Activated CD4-positive, alpha-beta memory T cell treated with anti-CD3 and anti-CD28 coated beads, Interleukin-2, amount 10 ng/mL, durations not matched to agents 7 days and 5 days (primary cell): Measurements from ENCODE around the gene LENG9. TPM values are rescaled to one million over a fixed set of nuclear protein-coding genes. Genes with fewer than 3 reads are reported as not detected.

Experiments
- CTCF ChIA-PET: fragments of 350-600 bp; sonication (Branson Sonifier 250); formaldehyde crosslinking; loops from one replicate; lab custom pipeline; 2021; ENCODE audit warnings: antibody characterized with exemption, inconsistent platforms; lab: Charles Lee
- POLR2A ChIA-PET: fragments of 350-600 bp; sonication (Branson Sonifier 250); formaldehyde crosslinking; loops from one replicate; lab custom pipeline; 2021; ENCODE audit warnings: antibody characterized with exemption; lab: Charles Lee
- DNase-seq: peaks from one replicate; pipeline ENCODE4 v3.0.0-alpha.2; 2020
- H3K27ac Mint-ChIP-seq: one replicate; pipeline ENCODE4 v1.8.0; 2021; ENCODE audit warnings: mild to moderate bottlenecking, mixed read lengths
- H3K27me3 Mint-ChIP-seq: one replicate; pipeline ENCODE4 v1.8.0; 2021; ENCODE audit warnings: mixed read lengths
- H3K36me3 Mint-ChIP-seq: one replicate; pipeline ENCODE4 v1.8.0; 2021; ENCODE audit warnings: low read depth, mixed read lengths
- H3K4me1 Mint-ChIP-seq: one replicate; pipeline ENCODE4 v1.8.0; 2021; ENCODE audit warnings: mixed read lengths
- H3K4me3 Mint-ChIP-seq: one replicate; pipeline ENCODE4 v1.8.0; 2021; ENCODE audit warnings: mild to moderate bottlenecking, mixed read lengths
- H3K9me3 Mint-ChIP-seq: one replicate; pipeline ENCODE4 v1.8.0; 2021; ENCODE audit warnings: mixed read lengths
- total RNA-seq, 2 experiments: library from RNA; stranded (reverse); gene quantifications; one replicate each; pipeline ENCODE4 v1.2.3, GENCODE V29; 2021

The LENG9 gene
- total RNA-seq, 2 experiments from 2014 or later, result 8.5 to 8.7 TPM

- Mint-ChIP-seq H3K4me3 (no peak overlapping the region), H3K27me3 (peaks cover 10% of the 10 kb centered on the region), H3K9me3 (no peaks in the 10 kb centered on the region), H3K4me1 (peaks cover 6% of the 10 kb centered on the region), H3K27ac (no peak overlapping the region), H3K36me3 (peaks cover under 1% of the 10 kb centered on the region)
- CTCF ChIA-PET, result no interaction called here
- no peak for DNase-seq
- POLR2A ChIA-PET, result interaction anchor here (1.0 to 2.4 kb wide), 3 partner anchors 8 to 19 kb away, joined by 4 to 13 read pairs (median 4); partner anchors contain the start of gene LENG8
Measured at GRCh38 chr19:54429545-54430227, 33.9 kb downstream of the LENG9 start.

DNA sequence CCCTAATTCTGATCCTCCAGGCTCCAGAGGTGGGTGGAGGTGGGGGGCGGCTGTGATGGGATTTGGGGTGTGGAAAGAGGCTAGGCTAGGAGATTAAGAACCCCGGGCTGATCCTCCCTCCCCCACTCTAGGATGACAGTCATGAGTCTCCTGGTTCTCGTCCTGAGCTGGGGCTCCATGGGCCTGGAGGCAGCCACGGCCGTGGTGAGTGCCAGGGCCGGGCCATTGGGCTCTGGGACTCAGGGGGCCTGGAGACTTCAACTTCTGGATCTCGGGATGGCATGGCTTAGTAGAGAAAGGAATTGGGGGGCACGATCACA is 34.4 kb downstream of the LENG9 start:
- H3K27ac Mint-ChIP-seq, result no peak overlapping the region
- H3K4me1 Mint-ChIP-seq, result peaks cover 3% of the 10 kb centered on the region
- no peaks in the 10 kb centered on the region for H3K9me3 Mint-ChIP-seq
- H3K27me3 Mint-ChIP-seq, result peaks cover 10% of the 10 kb centered on the region
- DNase-seq, result no peak
- H3K4me3 Mint-ChIP-seq, result no peak overlapping the region
- ChIA-PET POLR2A (interaction anchor here (1.1 to 2.4 kb wide), 3 partner anchors 9 to 41 kb away, joined by 4 to 13 read pairs (median 4); partner anchors contain the start of gene LENG8), CTCF (no interaction called here)
- no peaks in the 10 kb centered on the region for H3K36me3 Mint-ChIP-seq

DNA sequence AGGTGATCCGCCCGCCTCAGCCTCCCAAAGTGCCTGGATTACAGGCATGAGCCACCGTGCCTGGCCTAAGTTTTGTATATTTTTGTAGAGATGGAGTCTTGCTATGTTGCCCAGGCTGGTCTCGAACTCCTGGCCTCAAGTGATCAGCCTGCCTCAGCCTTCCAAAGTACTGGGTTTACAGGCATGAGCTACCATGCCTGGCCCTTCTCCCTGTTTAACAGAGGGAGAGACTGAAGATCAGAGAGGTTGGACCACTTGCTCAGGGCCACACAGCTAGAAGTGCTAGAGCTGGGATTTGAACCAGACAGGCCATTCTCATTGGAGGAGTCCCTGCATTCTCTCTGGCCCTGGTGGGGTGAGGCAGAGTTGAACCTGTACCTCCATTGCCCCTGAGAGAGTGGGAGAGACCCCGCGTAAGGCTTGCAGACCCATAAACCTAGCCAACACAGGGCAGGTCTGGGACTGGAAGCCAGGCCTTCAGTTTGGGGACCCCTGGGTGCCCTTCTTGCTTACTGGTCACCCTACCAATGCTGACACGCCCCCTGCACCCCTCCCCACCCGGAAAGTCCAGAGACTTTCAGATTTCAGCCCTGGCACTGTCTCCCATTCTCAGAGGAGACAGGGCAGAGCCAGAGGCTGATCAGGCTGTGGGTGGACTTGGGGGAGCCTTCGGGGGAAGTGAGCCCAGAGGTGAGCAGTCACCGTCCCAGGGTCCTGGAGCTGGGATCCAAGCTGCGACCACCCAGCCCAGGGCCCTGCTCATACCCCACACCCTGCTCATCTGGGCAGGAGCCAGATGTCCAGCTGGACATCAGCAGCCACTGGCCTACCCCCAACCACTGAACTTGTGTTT is 35.0 kb downstream of the LENG9 start:
- H3K36me3 Mint-ChIP-seq, result no peaks in the 10 kb centered on the region
- CTCF ChIA-PET, result no interaction called here
- H3K4me3 Mint-ChIP-seq, result no peak overlapping the region
- peaks cover 2% of the 10 kb centered on the region for H3K4me1 Mint-ChIP-seq
- H3K27ac Mint-ChIP-seq, result no peak overlapping the region
- DNase-seq, result no peak
- peaks cover 10% of the 10 kb centered on the region for H3K27me3 Mint-ChIP-seq
- POLR2A ChIA-PET, result interaction anchor here (1.1 to 2.4 kb wide), 3 partner anchors 10 to 40 kb away, joined by 3 to 13 read pairs (median 4); partner anchors contain the start of gene LENG8
- H3K9me3 Mint-ChIP-seq, result no peaks in the 10 kb centered on the region

GRCh38 chr19:54427586-54427985 is 36.0 kb downstream of the LENG9 start:
- no peaks in the 10 kb centered on the region for H3K9me3 Mint-ChIP-seq
- peaks cover 10% of the 10 kb centered on the region for H3K27me3 Mint-ChIP-seq
- ChIA-PET POLR2A (interaction anchor here (0.7 to 1.7 kb wide), 3 partner anchors 11 to 39 kb away, joined by 3 to 4 read pairs (median 4); no protein-coding TSS in a partner anchor), CTCF (no interaction called here)
- no peaks in the 10 kb centered on the region for H3K36me3 Mint-ChIP-seq
- H3K4me1 Mint-ChIP-seq, result peaks cover 2% of the 10 kb centered on the region
- H3K27ac Mint-ChIP-seq, result no peak overlapping the region
- DNase-seq, result no peak
- H3K4me3 Mint-ChIP-seq, result no peak overlapping the region

DNA sequence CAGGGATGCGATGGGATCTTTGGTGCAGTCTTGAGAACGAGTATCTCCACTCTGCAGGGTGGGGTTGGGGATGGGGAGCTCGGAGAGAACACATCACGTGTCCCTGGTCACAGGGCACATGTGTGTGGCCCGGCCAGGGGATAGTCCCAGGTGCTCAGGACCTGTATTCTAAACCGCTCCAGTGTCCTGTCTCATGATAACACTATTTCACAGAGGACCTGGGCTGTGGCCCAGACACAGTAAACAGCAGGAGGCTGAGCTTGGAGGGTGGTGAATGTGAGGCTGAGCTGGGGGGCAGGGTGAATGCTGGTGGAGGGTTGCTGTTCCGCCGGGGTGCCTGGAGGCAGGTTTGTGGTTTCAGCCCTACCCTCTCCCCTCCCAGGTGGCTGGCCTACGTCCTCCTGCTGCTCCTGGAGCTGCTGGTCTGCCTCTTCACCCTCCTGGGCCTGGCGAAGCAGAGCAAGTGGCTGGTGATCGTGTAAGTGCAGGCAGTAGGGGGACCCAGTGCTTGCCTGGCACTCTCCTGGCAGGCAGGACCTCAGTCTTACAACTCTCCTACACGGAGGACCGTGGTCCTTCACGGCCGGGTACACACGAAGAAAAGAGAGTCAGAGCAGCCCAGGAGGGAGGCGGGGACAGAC is 37.2 kb downstream of the LENG9 start:
- ChIA-PET CTCF (no interaction called here), POLR2A (interaction anchor here (0.8 kb wide), 1 partner anchor 10 kb away, joined by 3 read pairs; no protein-coding TSS in a partner anchor)
- Mint-ChIP-seq H3K4me1 (peaks cover 2% of the 10 kb centered on the region), H3K36me3 (no peaks in the 10 kb centered on the region), H3K4me3 (no peak overlapping the region), H3K27ac (no peak overlapping the region), H3K27me3 (peaks cover 9% of the 10 kb centered on the region), H3K9me3 (no peaks in the 10 kb centered on the region)
- DNase-seq, result no peak

DNA sequence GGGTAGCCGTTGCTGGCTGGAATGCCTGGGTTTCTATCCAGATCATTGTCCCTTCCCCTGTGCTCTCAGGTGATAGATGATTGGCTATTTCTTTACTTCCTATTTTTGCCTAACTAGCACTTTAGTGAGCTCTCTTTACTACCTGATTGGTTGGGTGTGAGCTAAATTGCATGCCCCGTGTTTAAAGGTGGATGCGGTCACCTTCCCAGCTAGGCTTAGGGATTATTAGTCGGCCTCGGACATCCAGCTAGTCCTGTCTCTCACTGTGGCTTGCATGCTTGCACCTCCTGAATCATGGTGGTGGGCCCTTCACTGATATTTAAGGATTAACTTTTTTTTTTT is 38.2 kb downstream of the LENG9 start:
- no peak for DNase-seq
- H3K9me3 Mint-ChIP-seq, result no peaks in the 10 kb centered on the region
- ChIA-PET POLR2A (no interaction called here), CTCF (interaction anchor here (1.0 to 1.8 kb wide), 2 partner anchors 10 to 34 kb away, joined by 3 to 4 read pairs; partner anchors contain the start of gene TTYH1)
- H3K27ac Mint-ChIP-seq, result no peak overlapping the region
- no peaks in the 10 kb centered on the region for H3K36me3 Mint-ChIP-seq
- H3K4me3 Mint-ChIP-seq, result no peak overlapping the region
- no peaks in the 10 kb centered on the region for H3K4me1 Mint-ChIP-seq
- H3K27me3 Mint-ChIP-seq, result peaks cover 6% of the 10 kb centered on the region

GRCh38 chr19:54424660-54425381 is 38.8 kb downstream of the LENG9 start:
- CTCF ChIA-PET, result interaction anchor here (1.0 to 1.8 kb wide), 2 partner anchors 9 to 33 kb away, joined by 3 to 4 read pairs; partner anchors contain the start of gene TTYH1
- no peak for DNase-seq
- no peaks in the 10 kb centered on the region for H3K4me1 Mint-ChIP-seq
- no peaks in the 10 kb centered on the region for H3K9me3 Mint-ChIP-seq
- no peak overlapping the region for H3K27ac Mint-ChIP-seq
- POLR2A ChIA-PET, result no interaction called here
- no peak overlapping the region for H3K4me3 Mint-ChIP-seq
- no peaks in the 10 kb centered on the region for H3K36me3 Mint-ChIP-seq
- H3K27me3 Mint-ChIP-seq, result peaks cover 6% of the 10 kb centered on the region

DNA sequence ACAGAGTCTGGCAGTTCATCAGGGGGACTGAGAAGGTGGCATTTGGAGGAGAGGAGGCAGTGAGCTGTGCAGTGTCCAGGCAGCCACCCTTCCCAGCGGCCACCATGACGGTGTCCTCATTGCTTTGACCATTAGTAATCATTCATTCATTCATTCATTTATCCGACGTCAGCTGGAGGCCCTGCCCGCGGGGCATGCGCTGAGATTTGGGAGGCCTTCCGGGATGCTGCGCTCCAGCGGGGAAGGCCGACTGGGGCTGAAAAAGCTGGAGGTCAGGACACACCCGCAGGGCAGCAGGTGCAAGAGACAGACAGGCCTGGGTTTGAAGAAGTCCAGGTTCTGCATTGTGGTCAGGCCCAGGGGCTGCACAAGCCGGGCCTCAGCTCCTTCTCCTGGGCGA is 39.4 kb downstream of the LENG9 start:
- Mint-ChIP-seq H3K4me1 (no peaks in the 10 kb centered on the region), H3K27ac (no peak overlapping the region), H3K36me3 (no peaks in the 10 kb centered on the region), H3K27me3 (peaks cover 4% of the 10 kb centered on the region), H3K9me3 (no peaks in the 10 kb centered on the region), H3K4me3 (no peak overlapping the region)
- POLR2A ChIA-PET, result no interaction called here
- CTCF ChIA-PET, result interaction anchor here (1.8 kb wide), 1 partner anchor 8 kb away, joined by 4 read pairs; the partner anchor contains the start of gene TTYH1
- no peak for DNase-seq

GRCh38 chr19:54422136-54422535 is 41.4 kb downstream of the LENG9 start:
- Mint-ChIP-seq H3K9me3 (peaks cover 2% of the 10 kb centered on the region), H3K36me3 (peaks cover 4% of the 10 kb centered on the region), H3K27ac (no peak overlapping the region), H3K27me3 (peaks cover 10% of the 10 kb centered on the region), H3K4me1 (peaks cover 13% of the 10 kb centered on the region), H3K4me3 (no peak overlapping the region)
- no peak for DNase-seq
- ChIA-PET CTCF (no interaction called here), POLR2A (no interaction called here)

DNA sequence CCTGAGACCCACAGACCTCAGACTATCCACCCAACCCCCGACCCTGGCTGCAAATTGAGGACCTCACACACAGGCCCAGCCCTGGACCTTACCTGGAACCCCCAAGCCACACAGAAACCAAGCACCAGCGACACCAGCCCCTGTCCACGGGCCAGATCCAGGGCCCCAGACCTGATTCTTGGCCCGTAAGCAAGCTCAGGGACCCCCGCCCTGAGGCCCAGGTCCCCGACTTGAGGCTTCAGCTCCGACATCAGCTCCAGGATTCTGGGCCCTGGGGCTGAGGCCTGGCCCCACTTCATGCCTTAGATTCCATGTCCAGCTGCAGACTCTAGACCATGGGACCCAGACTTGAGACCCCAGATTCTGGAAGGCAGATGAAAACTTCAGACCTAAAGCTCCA is 42.1 kb downstream of the LENG9 start:
- Mint-ChIP-seq H3K27ac (no peak overlapping the region), H3K9me3 (peaks cover 4% of the 10 kb centered on the region), H3K36me3 (peaks cover 5% of the 10 kb centered on the region), H3K4me3 (no peak overlapping the region), H3K4me1 (peaks cover 15% of the 10 kb centered on the region), H3K27me3 (peaks cover 10% of the 10 kb centered on the region)
- no peak for DNase-seq
- POLR2A ChIA-PET, result no interaction called here
- CTCF ChIA-PET, result no interaction called here

DNA sequence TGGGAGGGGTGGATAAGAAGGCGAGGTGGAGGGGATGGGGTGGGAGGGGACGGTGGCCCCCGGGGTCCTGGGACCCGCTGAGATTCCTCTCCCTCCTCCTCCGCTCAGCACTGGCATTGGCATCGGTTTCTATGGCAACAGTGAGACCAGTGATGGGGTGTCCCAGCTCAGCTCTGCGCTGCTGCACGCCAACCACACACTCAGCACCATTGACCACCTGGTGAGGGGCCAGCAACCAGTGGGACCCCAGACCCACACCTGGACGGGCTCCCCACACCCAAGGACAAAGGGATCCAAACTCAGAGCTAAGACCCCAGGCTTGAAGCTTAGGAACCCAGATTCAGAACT is 42.4 kb downstream of the LENG9 start:
- Mint-ChIP-seq H3K27ac (no peak overlapping the region), H3K27me3 (peaks cover 10% of the 10 kb centered on the region), H3K4me3 (no peak overlapping the region), H3K4me1 (peaks cover 15% of the 10 kb centered on the region), H3K36me3 (peaks cover 5% of the 10 kb centered on the region), H3K9me3 (peaks cover 4% of the 10 kb centered on the region)
- DNase-seq, result no peak
- ChIA-PET CTCF (no interaction called here), POLR2A (no interaction called here)

DNA sequence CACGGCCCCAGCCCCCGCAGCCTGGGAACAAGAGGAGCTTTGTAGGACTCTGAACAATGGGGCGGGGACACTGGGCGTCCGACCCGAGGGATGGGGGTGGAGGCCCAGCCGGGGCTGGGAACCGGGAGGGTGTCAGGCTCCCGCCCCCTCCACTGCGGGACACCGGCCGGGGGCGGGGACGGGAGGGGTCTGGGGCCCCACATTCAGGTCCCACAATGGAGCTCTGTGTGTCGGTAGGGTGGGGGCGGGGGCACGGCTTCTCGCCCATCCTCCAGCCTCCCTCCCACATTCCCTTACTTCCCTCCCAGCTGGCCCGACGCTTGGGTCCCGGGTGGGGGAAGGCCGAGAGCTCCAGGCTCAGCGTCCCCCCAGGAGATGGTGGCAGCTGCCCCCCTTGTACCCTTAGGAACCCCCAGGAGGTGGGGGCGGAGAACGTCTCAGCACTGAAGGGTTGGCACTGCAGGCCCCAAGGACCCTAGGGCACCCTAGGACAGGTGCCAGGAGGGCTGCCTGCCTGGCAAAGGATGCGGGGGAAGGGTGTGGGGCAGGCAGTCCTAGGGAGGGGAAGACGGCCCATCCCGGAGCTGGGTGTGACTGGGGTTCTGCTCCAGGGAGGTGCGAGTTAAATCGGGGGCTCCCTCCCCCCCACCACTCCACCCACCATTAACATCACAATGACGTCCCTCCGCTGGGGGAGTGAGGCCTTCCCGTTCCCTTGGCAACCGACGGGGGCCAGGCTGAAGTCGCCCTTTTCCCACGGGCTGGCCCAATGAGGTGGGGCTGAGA is 43.0 kb downstream of the LENG9 start:
- H3K36me3 Mint-ChIP-seq, result peaks cover 5% of the 10 kb centered on the region
- H3K4me3 Mint-ChIP-seq, result no peak overlapping the region
- POLR2A ChIA-PET, result no interaction called here
- peaks cover 17% of the 10 kb centered on the region for H3K4me1 Mint-ChIP-seq
- peaks cover 4% of the 10 kb centered on the region for H3K9me3 Mint-ChIP-seq
- no peak overlapping the region for H3K27ac Mint-ChIP-seq
- no peak for DNase-seq
- H3K27me3 Mint-ChIP-seq, result peaks cover 15% of the 10 kb centered on the region
- CTCF ChIA-PET, result interaction anchor here (1.2 kb wide), 1 partner anchor 29 kb away, joined by 4 read pairs; no protein-coding TSS in a partner anchor
